PC-3 (cell line): Measurements from ENCODE around the gene KRTAP1-5. TPM values are rescaled to one million over a fixed set of nuclear protein-coding genes. Genes with fewer than 3 reads are reported as not detected.

Source experiments
- ATAC-seq: fragments of 200-7000 bp; cut with Tn5 transposase; 2 replicates; pipeline ENCODE4 v1.9.1; 2020; ENCODE audit warnings: mild to moderate bottlenecking, moderate library complexity
- BruUV-seq: library from RNA; stranded (reverse); fragments of 400-500 nt; replicated peaks from 2 replicates; lab custom pipeline; 2021; lab: Mats Ljungman, UMichigan
- CTCF ChIA-PET: fragments of 300-600 bp; sonication (Branson Sonifier 250); formaldehyde crosslinking; loops from one replicate; lab custom pipeline; 2022; ENCODE audit warnings: antibody characterized with exemption; lab: Charles Lee
- POLR2A ChIA-PET: fragments of 300-600 bp; sonication (Branson Sonifier 250); formaldehyde crosslinking; loops from one replicate; lab custom pipeline; 2022; ENCODE audit warnings: antibody characterized with exemption; ENCODE audit not compliant: unreplicated experiment; lab: Charles Lee
- DNase-seq: peaks from one replicate; pipeline ENCODE4 v3.0.0-alpha.2; 2015
- H2AFZ ChIP-seq: fragments of 300-600 bp; sonication (generic); 2 replicates; pipeline ENCODE4 v1.6.0; 2016; ENCODE audit warnings: antibody characterized with exemption, low read length
- H3F3A ChIP-seq: fragments of 300-600 bp; sonication (generic); one replicate; pipeline ENCODE4 v1.6.0; 2017; ENCODE audit warnings: antibody characterized with exemption, low read length, control low read depth, mild to moderate bottlenecking; ENCODE audit not compliant: unreplicated experiment
- H3K27ac ChIP-seq: fragments of 300-600 bp; sonication (generic); 2 replicates; pipeline ENCODE4 v1.5.1; 2016; ENCODE audit warnings: mild to moderate bottlenecking, low read length
- H3K27me3 ChIP-seq: fragments of 300-600 bp; sonication (generic); 2 replicates; pipeline ENCODE4 v1.6.1; 2016; ENCODE audit warnings: low read length, mixed read lengths
- H3K36me3 ChIP-seq: fragments of 300-600 bp; sonication (generic); 2 replicates; pipeline ENCODE4 v1.6.1; 2016; ENCODE audit warnings: low read depth, mixed run types, low read length, mixed read lengths
- H3K4me1 ChIP-seq: fragments of 300-600 bp; sonication (generic); 2 replicates; pipeline ENCODE4 v1.5.1; 2016; ENCODE audit warnings: low read length; ENCODE audit not compliant: insufficient read depth
- H3K4me2 ChIP-seq: fragments of 300-600 bp; sonication (generic); 2 replicates; pipeline ENCODE4 v1.6.0; 2016; ENCODE audit warnings: low read length
- H3K4me3 ChIP-seq: fragments of 300-600 bp; sonication (generic); 2 replicates; pipeline ENCODE4 v1.5.1; 2016; ENCODE audit warnings: mild to moderate bottlenecking, low read length, mixed read lengths
- H3K79me2 ChIP-seq: fragments of 300-600 bp; sonication (generic); 2 replicates; pipeline ENCODE4 v1.6.1; 2017; ENCODE audit warnings: low read length, mixed read lengths
- H3K9ac ChIP-seq: fragments of 300-600 bp; sonication (generic); 2 replicates; pipeline ENCODE4 v1.6.0; 2016; ENCODE audit warnings: mild to moderate bottlenecking, low read length
- H3K9me2 ChIP-seq: fragments of 300-600 bp; sonication (generic); replicated peaks from 2 replicates; pipeline ENCODE4 v1.6.1; 2016; ENCODE audit warnings: mixed run types, low read length, mixed read lengths
- H3K9me3 ChIP-seq: fragments of 300-600 bp; sonication (generic); 2 replicates; pipeline ENCODE4 v1.6.1; 2016; ENCODE audit warnings: low read length, mixed read lengths
- H4K20me1 ChIP-seq: fragments of 300-600 bp; sonication (generic); 2 replicates; pipeline ENCODE4 v1.6.1; 2016; ENCODE audit warnings: low read length, mixed read lengths
- CTCF ChIP-seq: fragments of 300-600 bp; sonication (generic); conservative IDR thresholded peaks from 2 replicates; pipeline ENCODE4 v1.5.1; 2017; ENCODE audit warnings: antibody characterized with exemption, low read depth, mild to moderate bottlenecking, low read length
- EZH2 ChIP-seq: fragments of 300-600 bp; sonication (generic); IDR thresholded peaks from one replicate; pipeline ENCODE4 v1.6.1; 2017; ENCODE audit warnings: antibody characterized with exemption, mild to moderate bottlenecking, low read length; ENCODE audit not compliant: unreplicated experiment
- EZH2phosphoT487 ChIP-seq: fragments of 300-600 bp; sonication (generic); IDR thresholded peaks from 2 replicates; pipeline ENCODE4 v1.6.1; 2018; ENCODE audit warnings: mild to moderate bottlenecking, antibody characterized with exemption, low read length, borderline replicate concordance
- intact Hi-C: fragments of 100-400 bp; cut with micrococcal nuclease; formaldehyde crosslinking; loops from 2 replicates; pipeline ENCODE4 v1.9.0; 2023
- total RNA-seq: library from RNA; depleted of rRNA; stranded (reverse); fragments of >200 nt; gene quantifications from 2 replicates; pipeline ENCODE4 v1.2.3, GENCODE V29; 2014

Gene KRTAP1-5
- total RNA-seq, 1 experiment from 2014 or later, result 0.51 TPM

GRCh38 chr17:40997361-40997760 lies 29.6 kb downstream of the KRTAP1-5 start:
- POLR2A ChIA-PET, result no interaction called here
- no peak overlapping the region for H3K4me3 ChIP-seq
- H3K9me2 ChIP-seq, result no peaks in the 10 kb centered on the region
- no peak overlapping the region for H3K9ac ChIP-seq
- TF ChIP-seq CTCF (no peak), EZH2 (no peak), EZH2phosphoT487 (no peak)
- no peaks in the 10 kb centered on the region for H4K20me1 ChIP-seq
- no peak for DNase-seq
- no peak for ATAC-seq
- H2AFZ ChIP-seq, result no peak overlapping the region
- H3K27ac ChIP-seq, result no peak overlapping the region
- no peaks in the 10 kb centered on the region for H3F3A ChIP-seq
- no peaks in the 10 kb centered on the region for H3K36me3 ChIP-seq
- no peaks in the 10 kb centered on the region for H3K9me3 ChIP-seq
- no TSS peak for BruUV-seq
- no peaks in the 10 kb centered on the region for H3K79me2 ChIP-seq
- peaks cover 9% of the 10 kb centered on the region for H3K4me1 ChIP-seq
- H3K4me2 ChIP-seq, result no peak overlapping the region
- CTCF ChIA-PET, result no interaction called here
- intact Hi-C loops, result no loop called here
- H3K27me3 ChIP-seq, result no peaks in the 10 kb centered on the region

GRCh38 chr17:40996829-40997228 lies 30.2 kb downstream of the KRTAP1-5 start:
- Histone ChIP-seq H3F3A (no peaks in the 10 kb centered on the region), H3K4me2 (no peak overlapping the region), H3K79me2 (no peaks in the 10 kb centered on the region), H3K36me3 (no peaks in the 10 kb centered on the region), H3K4me1 (peaks cover 5% of the 10 kb centered on the region), H3K9ac (no peak overlapping the region), H3K9me2 (no peaks in the 10 kb centered on the region), H3K27me3 (no peaks in the 10 kb centered on the region), H3K4me3 (no peak overlapping the region), H2AFZ (no peak overlapping the region), H3K27ac (no peak overlapping the region), H3K9me3 (no peaks in the 10 kb centered on the region), H4K20me1 (no peaks in the 10 kb centered on the region)
- no peak for TF ChIP-seq EZH2phosphoT487
- no peak for TF ChIP-seq EZH2
- TF ChIP-seq CTCF, result no peak
- DNase-seq (no peak), ATAC-seq (no peak)
- ChIA-PET CTCF (no interaction called here), POLR2A (no interaction called here)
- BruUV-seq, result no TSS peak
- intact Hi-C loops, result no loop called here

- Histone ChIP-seq H3F3A (no peaks in the 10 kb centered on the region), H3K9ac (no peak overlapping the region), H4K20me1 (no peaks in the 10 kb centered on the region), H3K27me3 (no peaks in the 10 kb centered on the region), H3K79me2 (no peaks in the 10 kb centered on the region), H3K4me1 (no peaks in the 10 kb centered on the region), H3K9me2 (no peaks in the 10 kb centered on the region), H2AFZ (no peak overlapping the region), H3K36me3 (no peaks in the 10 kb centered on the region), H3K4me3 (no peak overlapping the region), H3K4me2 (no peak overlapping the region), H3K9me3 (no peaks in the 10 kb centered on the region), H3K27ac (no peak overlapping the region)
- ATAC-seq (no peak), DNase-seq (no peak)
- ChIA-PET CTCF (no interaction called here), POLR2A (no interaction called here)
- BruUV-seq, result no TSS peak
- no peak for TF ChIP-seq EZH2phosphoT487
- intact Hi-C loops, result no loop called here
Measured at GRCh38 chr17:40995116-40995515, 31.9 kb downstream of the KRTAP1-5 start.
